Stimulated activated naive CD8-positive, alpha-beta T cell treated with anti-CD3 and anti-CD28 coated beads, Interleukin-15, Interleukin-2, amounts not matched to agents 100 U/mL and 50 U/mL, for 24 hours (primary cell): ENCODE results near the gene HDAC9.
"Not testable (repeated sequence)": the region's sequence is repeated elsewhere in the genome, so short reads cannot be mapped to it uniquely, and the experiment has no call there.

Source experiments
- ATAC-seq: fragments of 150-1000 bp; cut with Tn5 transposase; one replicate; pipeline ENCODE4 v1.10.0; 2021
- DNase-seq: peaks from one replicate; pipeline ENCODE4 v3.0.0; 2021

The HDAC9 gene

GRCh38 chr7:18900236-18900635 lies 404.7 kb downstream of the HDAC9 start:
- DNase-seq (no peak), ATAC-seq (no peak)

- no peak for ATAC-seq
- no peak for DNase-seq
Measured at GRCh38 chr7:18900803-18901202, 405.3 kb downstream of the HDAC9 start.

- no peak for DNase-seq
- no peak for ATAC-seq
Measured at GRCh38 chr7:18901351-18901750, 405.8 kb downstream of the HDAC9 start.

GRCh38 chr7:18901982-18902421 lies 406.5 kb downstream of the HDAC9 start:
- DNase-seq (no peak), ATAC-seq (no peak)

GRCh38 chr7:18902892-18903291 lies 407.3 kb downstream of the HDAC9 start:
- DNase-seq (no peak), ATAC-seq (no peak)

- ATAC-seq (no peak), DNase-seq (no peak)
Measured at GRCh38 chr7:18903695-18904094, 408.1 kb downstream of the HDAC9 start.

- ATAC-seq (no peak), DNase-seq (no peak)
Measured at GRCh38 chr7:18905316-18905943, 409.9 kb downstream of the HDAC9 start.

- DNase-seq (no peak), ATAC-seq (no peak)
Measured at GRCh38 chr7:18906901-18907300, 411.4 kb downstream of the HDAC9 start.

- ATAC-seq (no peak), DNase-seq (no peak)
Measured at GRCh38 chr7:18913106-18913505, 417.6 kb downstream of the HDAC9 start.

- DNase-seq: no peak
- no peak for ATAC-seq
Measured at GRCh38 chr7:18916826-18917225, 421.3 kb downstream of the HDAC9 start.

- ATAC-seq (no peak), DNase-seq (no peak)
Measured at GRCh38 chr7:18927134-18927533, 431.6 kb downstream of the HDAC9 start.

GRCh38 chr7:18936265-18936664 lies 440.7 kb downstream of the HDAC9 start:
- ATAC-seq (no peak), DNase-seq (no peak)

- ATAC-seq (no peak), DNase-seq (no peak)
Measured at GRCh38 chr7:18939771-18940592, 444.4 kb downstream of the HDAC9 start.

GRCh38 chr7:18940593-18941134 lies 445.1 kb downstream of the HDAC9 start:
- DNase-seq: no peak
- no peak for ATAC-seq

GRCh38 chr7:18941207-18941606 lies 445.7 kb downstream of the HDAC9 start:
- no peak for ATAC-seq
- no peak for DNase-seq

- no peak for DNase-seq
Measured at GRCh38 chr7:18948521-18948920, 453.0 kb downstream of the HDAC9 start.

GRCh38 chr7:18952846-18953245 lies 457.3 kb downstream of the HDAC9 start:
- no peak for ATAC-seq
- no peak for DNase-seq

More at GRCh38 chr7:18948521-18948920, 453.0 kb downstream of the HDAC9 start:
- ATAC-seq: no peak

GRCh38 chr7:18958627-18959026 lies 463.1 kb downstream of the HDAC9 start:
- no peak for DNase-seq
- ATAC-seq: no peak

- ATAC-seq (no peak), DNase-seq (no peak)
Measured at GRCh38 chr7:18960725-18961124, 465.2 kb downstream of the HDAC9 start.

GRCh38 chr7:18962031-18962430 lies 466.5 kb downstream of the HDAC9 start:
- DNase-seq: no peak
- no peak for ATAC-seq

- no peak for ATAC-seq
Measured at GRCh38 chr7:18965657-18966056, 470.1 kb downstream of the HDAC9 start.

GRCh38 chr7:18967755-18968154 lies 472.2 kb downstream of the HDAC9 start:
- not testable (repeated sequence) for DNase-seq, ATAC-seq

More at GRCh38 chr7:18965657-18966056, 470.1 kb downstream of the HDAC9 start:
- DNase-seq: no peak

GRCh38 chr7:18971839-18972238 lies 476.3 kb downstream of the HDAC9 start:
- ATAC-seq: no peak
- no peak for DNase-seq
